Measurements from ENCODE around the gene CUL4A.

DNA sequence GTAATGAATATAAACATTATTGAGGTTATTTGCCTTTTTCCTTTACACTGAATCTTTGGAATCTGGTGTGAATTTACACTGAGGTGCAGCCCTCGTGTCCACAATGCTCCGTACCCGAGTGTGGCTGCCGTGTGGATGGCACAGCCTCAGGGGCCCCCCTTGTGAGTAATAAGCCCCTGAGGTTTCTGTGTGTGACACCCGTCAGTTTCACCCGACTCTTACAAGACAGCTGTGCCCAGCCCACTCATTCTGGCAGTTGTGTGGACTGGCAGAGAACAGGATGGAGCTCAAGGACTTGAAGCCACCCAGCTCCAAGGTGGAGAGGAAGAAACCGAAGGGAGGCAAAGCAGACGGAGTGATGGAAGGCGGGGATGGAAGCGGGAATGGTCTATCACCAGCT lies 43.1 kb upstream of the CUL4A start:
- TF ChIP-seq EZH2phosphoT487 (IDR thresholded peaks at IDR 0.05) = no peak
- TF ChIP-seq EZH2 (IDR thresholded peaks at IDR 0.05) = no peak
- TF ChIP-seq, protein P1, sequence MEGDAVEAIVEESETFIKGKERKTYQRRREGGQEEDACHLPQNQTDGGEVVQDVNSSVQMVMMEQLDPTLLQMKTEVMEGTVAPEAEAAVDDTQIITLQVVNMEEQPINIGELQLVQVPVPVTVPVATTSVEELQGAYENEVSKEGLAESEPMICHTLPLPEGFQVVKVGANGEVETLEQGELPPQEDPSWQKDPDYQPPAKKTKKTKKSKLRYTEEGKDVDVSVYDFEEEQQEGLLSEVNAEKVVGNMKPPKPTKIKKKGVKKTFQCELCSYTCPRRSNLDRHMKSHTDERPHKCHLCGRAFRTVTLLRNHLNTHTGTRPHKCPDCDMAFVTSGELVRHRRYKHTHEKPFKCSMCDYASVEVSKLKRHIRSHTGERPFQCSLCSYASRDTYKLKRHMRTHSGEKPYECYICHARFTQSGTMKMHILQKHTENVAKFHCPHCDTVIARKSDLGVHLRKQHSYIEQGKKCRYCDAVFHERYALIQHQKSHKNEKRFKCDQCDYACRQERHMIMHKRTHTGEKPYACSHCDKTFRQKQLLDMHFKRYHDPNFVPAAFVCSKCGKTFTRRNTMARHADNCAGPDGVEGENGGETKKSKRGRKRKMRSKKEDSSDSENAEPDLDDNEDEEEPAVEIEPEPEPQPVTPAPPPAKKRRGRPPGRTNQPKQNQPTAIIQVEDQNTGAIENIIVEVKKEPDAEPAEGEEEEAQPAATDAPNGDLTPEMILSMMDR (IDR thresholded peaks at IDR 0.05) = no peak

Measured in neural progenitor cell (in vitro differentiated cells).